Activated CD4-positive, alpha-beta T cell treated with anti-CD3 and anti-CD28 coated beads, Interleukin-10, Interleukin-2, amounts not matched to agents 100 ng/mL and 50 ng/mL, durations not matched to agents 16 hours and 8 hours (primary cell): Measurements from ENCODE around the gene SSBP3.

Experiments
- DNase-seq: peaks from one replicate; pipeline ENCODE4 v3.0.0-alpha.2; 2020

Gene SSBP3

DNA sequence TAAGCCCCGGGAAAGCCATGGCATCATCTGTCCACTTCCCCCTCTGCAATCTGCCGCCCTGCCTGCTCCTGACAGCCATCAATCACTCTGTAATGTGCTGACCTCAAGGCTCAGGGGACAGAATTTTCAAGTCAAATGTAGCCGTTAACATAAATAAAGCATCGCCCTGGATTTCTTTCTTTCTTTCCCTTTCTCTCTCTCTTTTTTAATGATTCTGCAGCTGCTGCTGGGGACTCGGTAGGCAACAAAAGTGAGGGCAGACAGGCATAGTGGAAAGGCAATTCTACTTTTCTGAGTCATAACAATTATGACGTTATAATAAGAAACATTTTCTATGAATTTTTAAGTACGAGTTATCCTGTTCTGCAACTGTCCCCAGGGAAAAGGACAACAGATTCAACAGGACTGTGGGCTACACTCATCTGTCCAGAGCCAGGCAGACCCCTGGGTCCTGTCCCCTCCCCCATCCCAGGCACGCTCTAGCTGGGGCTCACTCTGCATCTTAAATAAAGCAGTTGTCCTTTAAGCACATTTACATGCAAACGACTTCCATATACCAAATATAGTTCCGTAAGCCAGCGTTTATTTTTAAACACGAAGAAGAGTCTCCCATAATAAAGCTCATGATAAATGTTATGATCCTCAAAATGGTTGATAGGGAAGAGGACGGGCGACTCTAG, 78.7 kb downstream of the SSBP3 start:
- DNase-seq: no peak

DNA sequence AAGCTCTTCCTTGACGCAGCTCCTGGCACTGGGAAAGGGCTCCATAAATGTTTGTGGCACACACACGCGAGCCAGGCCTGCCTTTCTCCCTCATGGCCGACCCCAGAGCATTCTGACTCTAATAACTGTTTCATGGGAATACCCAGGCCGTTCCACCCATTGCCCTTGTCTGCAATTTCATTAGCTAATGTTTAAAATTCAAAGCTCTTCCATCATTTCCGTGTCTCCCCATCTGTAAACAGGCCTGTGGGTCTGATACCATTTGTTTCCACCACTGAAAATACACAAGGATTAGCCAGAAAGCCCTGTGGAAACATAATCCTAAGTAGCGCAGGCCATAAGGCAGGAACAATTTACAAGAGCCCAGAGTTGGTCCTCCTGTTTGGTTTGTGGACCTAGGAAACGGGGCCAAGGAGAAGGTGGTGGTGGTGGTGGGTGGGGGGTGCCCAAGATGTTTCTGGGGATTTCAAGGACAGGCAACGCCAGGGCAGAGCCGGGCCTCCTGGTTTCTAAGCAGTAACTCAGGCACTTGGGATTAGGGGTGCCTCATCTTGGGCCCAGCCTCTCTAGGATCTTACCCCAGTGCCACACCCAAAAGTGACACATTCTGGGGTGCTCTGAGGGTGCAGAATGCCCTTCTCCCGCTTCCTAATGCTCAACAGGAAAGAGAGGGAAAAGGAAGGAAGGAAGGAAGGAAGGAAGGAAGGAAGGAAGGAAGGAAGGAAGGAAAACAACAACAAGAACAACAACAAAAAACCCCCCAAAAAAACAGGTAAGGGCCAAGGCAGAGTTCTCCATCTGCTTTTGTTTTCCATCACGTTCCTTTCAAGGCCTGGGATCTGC, 79.4 kb downstream of the SSBP3 start:
- DNase-seq: no peak

DNA sequence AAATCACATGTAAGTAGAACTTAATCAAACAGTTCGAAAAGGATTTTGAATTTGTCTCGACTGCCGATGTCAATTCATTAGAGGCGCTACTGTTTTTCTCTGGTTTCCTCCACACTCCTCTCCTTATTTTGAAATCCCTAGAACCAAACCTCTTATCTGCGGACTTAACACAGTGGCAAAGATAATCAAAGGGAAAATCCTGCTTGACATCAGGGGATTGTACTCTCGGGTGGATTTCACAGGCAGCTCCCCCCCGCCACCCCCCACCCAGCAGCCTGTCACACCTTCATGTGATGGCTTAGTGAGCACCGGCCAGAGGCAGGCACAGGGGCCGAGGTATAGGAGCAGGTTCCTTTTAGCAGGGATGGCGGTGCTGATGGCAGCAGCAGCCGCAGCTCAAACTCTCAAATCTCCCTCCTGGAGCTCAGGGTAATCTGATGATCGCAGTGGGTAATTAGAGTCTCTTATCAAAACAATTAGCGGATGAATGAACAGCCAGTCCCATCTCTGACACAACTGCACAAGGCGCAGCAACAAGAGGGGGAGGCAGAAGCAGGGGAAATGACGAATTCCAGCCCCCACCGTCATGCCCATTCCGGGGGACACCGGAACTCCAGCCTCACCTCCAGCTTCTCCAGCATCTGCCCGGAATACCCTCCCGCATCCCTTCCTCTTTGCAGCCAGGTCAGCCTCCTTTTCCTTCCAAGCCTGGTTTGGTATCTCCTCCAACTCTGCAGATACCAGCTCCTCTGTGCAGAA, 80.3 kb downstream of the SSBP3 start:
- DNase-seq: no peak

DNA sequence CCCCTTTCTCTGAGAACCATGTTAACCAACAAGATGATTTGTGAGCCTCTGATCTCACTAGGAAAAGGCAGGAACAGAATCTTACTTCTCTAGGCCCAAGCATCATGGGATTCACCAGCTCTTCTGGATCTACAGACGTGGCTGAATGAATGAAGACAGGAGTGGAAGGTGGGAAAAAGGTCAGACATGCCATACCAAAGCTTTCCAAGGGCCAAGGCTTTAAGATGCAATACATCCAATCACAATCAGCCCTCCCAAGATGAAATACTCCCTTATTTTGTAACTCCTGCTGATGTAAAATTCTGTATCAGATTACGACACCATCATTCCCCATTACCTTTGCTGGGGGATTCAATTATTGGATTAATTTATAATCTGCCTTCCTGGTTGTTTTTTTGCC, 80.9 kb downstream of the SSBP3 start:
- DNase-seq: no peak

DNA sequence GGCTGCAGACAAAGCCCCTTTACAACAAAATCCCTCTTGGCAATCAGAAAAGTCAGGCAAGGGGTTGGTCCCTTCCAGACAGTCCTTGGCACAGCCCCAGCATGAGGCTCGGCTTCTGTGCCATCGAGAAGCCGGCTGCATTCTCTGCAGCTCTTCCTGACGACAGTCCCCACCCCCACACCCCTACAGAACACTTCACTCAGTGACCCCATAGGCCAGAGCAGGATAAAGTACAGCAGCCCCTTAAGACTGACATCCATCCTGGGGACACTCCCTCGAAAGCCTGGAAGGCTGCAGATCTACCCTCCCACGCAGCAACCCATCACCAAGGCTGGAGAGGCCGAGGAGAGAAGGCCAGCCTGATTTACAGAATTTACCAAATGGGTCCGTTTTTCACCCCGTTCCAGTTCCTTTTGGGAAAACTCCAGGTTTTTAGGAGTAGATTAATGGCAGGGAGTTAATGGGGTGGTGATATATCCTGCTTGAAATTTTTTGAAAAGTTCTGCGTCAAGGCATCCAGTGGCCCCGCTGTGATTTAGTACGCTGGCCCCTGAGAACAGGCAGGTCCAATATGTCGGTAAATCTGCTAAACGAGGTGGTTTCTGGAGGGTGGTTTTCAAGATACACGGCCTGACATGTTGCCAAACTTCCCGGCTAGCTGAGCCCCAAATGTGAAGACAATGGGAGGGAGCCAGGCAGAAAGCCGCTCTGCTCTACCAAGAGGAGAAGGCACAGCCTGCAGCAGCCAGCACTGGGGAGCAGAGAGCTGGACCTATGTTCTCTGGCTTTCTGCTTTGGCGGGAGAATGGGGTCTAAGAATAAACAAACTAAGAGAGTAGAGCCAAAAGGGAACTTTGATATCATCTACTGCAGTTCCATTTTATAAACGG, 81.7 kb downstream of the SSBP3 start:
- no peak for DNase-seq

DNA sequence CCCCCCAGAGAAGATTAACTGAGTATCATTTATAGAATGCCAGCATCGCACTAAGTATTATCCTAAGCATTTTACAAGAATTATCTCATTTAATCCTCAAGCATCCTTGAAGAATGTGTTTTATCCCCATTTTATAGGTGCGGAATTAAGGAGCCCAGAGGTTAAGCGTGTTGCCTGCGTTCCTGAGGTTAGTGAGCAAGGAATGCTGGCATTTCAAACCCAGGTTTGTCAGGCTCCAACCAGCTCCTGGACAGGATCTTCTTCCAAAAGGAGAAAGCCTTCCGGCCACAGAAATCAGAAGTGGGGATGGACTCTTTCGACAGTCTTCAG, 82.3 kb downstream of the SSBP3 start:
- DNase-seq: no peak

DNA sequence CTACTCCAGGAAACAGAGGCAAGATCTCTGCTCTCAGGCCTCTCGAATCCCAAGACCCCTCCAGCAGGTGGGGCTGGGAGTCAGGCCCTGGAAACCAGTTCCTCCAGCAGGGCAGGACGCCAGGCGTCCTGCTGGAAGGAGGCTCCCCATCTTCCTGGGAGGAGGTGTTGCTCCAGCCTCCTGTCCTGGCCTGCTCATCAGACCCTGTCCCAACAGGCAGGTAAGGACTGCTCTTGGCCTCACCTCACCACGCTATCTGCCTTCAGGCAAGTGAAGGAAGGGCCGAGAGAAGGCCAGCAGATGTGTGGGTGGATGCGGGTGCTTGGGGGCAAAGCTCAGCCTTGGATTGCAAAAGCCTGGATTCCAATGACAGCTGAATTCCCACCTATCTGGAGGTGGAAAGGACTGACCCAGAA, 82.9 kb downstream of the SSBP3 start:
- DNase-seq: no peak

DNA sequence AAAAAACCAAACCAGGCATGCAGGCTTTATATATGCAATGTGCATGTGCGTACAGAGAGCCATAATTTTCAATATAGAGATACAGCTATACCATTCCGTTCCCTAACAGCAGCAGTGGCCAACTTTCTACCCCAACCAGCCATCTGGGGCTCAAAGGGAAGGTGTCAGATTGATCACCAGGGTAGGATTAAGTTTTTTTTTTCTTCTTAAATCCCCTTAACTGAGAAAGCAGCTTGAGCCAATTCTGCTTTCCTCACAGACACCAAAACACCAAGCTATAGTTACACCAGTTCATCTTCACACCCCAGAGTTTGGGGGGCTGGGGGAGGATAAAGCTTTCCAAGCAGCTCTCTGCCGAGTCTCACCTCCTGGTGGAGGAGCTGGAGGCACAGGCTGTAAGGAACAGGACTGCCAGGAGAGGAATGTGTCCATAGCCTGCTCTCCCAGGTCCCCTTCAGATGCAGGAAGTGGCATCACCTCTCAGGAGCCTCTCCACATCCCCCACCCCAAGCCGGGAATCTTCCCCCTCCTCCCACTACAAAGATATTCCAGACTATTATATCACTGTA, 87.9 kb downstream of the SSBP3 start:
- no peak for DNase-seq

DNA sequence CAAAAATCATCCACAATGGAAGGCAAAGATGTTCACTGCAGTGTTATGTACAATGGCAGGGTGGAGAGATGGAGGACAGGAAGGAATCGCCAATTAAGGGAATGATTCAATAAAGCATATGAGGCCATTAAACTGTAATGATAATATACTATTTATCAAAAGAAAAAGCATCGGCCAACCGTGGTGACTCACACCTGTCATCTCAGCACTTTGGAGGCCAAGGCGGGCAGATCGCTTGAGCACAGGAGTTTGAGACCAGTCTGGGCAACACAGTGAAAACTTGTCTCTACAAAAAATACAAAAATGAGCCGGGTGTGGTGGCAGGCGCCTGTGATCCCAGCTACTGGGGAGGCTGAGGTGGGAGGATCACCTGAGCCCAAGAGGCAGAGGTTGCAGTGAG, 89.1 kb downstream of the SSBP3 start:
- no peak for DNase-seq

DNA sequence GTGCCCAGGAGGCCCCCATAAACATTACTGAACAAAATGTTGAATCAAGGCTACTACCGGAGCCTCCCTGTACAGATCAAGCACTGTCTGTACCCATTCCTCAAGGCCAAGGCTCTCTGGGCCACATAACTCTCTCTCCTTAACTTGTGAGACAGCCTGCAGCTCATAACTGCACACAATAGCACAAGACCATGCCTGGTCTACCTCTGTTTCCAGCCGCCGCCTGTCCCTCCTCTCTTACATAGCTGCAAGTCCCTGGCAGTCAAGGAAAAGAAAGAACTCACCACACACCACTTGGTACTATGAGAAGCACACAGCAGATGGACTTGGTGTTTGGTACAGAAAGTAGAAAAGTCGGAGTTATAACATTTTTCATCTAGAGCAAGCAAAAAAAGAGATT, 91.1 kb downstream of the SSBP3 start:
- no peak for DNase-seq

DNA sequence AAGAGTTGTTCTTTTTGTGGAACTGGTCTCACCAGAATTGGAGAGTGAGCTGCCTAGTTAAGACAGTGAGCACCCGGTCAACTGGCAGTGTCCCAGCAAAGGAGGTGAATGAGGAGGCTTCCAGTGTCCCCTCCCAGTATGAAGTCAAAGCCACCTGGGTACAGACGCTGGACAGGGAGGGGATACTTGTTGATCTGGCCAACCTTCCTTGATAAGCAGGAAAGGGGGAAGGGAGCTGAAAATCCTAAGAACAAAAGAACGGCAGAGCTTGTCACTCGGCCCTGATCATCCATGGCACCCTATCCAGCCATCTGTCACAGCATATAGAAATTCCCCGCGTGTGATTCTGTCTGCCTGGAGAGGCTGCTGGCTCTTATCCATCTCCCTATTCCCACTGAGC, 91.5 kb downstream of the SSBP3 start:
- DNase-seq: no peak

DNA sequence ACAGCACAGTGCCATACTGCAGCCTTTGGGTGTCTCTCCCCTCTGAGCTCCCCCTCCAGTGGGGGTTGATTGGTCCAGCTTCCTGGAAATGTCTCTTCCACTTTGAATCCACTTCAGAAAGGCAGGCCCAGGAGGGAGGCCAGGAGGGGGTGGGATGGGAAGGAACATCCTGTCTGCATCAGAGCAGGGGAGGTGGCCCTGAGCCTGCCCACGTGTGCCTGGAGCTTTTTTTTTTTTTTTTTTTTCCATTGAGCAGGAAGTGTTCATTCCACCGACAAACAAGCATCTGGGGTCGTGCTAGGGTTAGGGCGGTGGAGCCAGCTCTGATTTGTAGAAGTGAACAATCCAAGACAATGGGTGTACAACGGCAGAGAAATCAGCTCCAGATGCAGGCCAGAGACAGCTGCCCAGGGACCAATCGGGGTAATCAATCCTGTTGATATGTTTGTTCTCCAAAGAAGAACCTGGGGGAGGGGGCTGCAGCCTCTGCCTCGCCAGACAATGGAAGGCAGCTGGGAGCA, 93.3 kb downstream of the SSBP3 start:
- no peak for DNase-seq

DNA sequence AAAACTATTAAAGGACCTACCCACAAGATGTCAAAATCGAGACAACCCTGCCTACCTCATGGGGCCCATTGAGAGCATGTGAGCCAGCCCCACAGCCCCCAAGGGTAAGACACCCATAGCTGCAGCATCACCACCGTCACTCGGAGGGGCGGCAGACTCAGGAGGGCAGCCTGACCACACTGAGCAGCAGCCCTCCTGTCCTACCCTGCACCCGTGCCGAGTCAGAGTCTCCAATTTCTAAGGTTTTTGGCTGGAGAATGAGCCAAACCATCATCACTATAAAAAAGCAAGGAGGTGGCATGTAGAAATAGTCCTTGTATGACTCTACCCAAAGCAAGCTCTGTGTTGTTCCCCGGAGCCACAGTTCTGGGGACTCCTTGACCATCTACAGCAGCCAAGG, 94.7 kb downstream of the SSBP3 start:
- no peak for DNase-seq

DNA sequence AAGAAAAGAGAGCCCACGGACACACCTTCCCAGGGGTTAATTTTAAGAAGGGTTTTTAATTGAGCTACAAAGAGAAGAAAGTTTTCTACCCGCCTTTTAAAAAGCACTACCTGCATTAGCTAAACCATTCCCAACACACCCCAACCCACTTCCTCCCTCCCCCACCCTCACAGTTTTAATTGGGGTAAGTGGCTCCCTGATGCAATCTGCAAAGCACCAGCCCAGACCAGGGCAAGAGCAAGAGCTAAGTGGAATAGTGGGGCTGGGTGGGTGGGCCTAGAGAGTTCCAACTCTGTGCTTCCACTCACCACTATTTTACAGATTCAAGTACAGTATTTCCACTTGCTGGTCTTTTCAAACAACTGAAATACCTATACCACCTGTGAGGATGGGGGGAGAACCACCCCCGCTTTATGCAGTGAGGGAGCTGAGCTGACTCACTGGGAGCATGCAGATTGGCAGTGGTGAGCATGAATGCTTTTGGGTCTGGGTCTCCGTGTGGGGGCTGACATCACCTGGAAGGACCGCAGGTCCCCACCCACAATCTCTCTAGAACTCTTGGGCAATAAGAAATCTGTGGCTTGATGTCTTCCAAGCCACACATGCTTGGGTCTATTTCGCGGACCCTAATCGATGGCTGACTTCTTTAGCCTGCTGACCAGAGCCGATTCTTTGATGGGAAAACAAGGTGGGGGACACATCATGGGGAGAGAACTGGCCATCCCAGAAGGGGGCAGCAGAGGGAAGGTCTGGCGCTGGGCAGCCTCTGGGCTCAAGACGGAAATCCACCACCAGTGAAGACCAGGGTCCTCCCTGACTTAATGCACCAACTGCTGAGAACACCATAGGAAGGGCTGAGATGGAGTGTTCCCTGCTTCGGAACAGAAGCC, 95.5 kb downstream of the SSBP3 start:
- DNase-seq: no peak

DNA sequence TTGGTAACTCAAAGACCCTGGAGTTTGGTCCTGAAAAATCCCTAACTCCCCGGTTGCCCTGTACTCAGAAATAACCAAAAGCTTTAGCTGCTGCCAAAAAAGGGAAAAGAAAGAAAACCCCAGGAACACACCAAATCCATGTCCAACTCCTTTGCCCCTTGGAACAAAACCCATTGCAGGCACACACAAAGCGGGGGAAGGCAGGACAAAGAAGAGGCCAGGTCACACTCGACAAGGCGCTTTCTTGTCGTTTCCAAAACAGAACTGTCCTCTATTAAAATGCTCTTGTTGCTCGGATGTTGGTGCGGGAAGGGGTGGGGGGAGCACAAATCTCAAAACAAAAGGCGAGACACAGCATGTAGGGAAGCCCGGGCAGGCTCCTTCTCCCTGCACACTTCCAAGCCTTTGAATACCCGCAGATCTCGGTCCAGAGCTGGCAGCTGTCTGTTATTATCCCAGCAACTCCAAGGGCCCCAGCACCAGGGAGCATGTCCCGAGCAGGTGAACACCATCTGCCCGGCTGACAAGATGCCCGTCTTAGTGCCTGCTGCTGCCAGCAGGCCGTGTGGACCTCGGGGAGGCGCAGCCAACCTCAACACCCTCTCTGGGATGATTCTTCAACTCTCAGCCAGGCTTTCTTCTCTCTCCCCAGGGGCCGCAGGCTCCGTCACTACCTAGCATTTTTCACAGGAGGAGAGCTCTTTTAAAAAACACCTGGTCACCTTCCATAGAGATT, 96.4 kb downstream of the SSBP3 start:
- no peak for DNase-seq

DNA sequence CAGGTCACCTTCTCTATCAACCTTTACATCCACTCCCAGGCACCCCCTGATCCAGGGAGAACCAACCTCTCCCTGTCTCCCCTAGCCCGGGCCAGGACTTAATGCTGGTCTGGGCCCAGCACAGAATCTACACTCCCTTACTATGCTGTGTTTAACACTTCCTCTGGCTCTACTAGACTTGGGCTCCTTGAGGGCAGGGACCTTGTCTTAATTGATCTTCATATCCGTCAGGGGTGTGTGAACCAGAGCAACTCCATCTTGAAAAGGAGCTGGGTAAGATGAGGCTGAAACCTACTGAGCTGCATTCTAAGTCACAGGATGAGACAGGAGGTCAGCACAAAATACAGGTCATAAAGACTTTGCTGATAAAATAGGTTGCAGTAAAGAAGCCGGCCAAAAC, 98.9 kb downstream of the SSBP3 start:
- DNase-seq: no peak

DNA sequence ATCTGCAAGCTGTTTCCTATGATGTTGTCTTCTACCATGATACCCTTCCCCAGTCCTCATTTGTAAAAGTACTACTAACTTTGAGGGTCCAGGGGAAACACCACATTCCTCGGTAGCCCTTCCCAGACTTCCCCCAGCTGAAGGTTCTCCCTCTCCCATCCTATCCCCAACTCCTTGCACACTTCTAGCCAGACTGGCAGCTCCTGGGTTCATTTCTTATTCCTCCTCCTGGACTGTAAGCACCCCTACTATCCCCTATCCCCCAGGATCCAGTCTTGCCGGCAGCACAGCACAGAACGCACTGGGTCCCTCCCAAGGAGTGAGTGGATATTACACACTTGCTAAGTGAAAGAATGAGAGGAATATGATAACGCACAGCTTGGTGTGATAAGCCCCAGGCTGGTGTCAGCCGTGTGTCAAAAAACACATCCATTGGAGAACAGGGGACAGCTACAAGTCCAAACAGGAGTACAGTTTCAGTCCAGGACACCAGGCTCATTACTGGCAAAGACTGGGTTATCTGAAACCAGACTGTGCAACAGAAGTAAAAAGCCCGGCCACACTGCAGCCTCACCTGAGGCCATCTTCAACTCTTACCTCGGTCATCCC, 100.2 kb downstream of the SSBP3 start:
- DNase-seq: no peak

DNA sequence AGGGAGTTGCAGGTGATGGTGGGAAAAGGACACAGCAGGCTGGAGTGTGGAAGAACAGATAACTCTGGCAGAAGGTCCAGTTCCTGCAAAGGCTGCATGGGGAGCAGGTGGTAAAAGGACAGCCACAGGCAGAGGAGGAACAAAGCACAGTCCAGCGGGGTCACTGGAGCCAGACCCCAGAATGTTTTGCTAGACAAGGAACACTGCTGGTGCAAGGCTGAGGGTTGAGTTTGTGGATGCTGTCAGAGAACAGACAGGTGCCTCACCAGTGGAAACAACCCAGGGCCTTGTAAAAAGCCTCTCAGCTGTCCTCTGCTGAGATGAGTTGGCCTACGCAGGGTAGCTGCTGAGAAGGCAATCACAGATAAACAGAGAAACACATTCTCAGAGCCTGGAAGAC, 101.7 kb downstream of the SSBP3 start:
- no peak for DNase-seq

DNA sequence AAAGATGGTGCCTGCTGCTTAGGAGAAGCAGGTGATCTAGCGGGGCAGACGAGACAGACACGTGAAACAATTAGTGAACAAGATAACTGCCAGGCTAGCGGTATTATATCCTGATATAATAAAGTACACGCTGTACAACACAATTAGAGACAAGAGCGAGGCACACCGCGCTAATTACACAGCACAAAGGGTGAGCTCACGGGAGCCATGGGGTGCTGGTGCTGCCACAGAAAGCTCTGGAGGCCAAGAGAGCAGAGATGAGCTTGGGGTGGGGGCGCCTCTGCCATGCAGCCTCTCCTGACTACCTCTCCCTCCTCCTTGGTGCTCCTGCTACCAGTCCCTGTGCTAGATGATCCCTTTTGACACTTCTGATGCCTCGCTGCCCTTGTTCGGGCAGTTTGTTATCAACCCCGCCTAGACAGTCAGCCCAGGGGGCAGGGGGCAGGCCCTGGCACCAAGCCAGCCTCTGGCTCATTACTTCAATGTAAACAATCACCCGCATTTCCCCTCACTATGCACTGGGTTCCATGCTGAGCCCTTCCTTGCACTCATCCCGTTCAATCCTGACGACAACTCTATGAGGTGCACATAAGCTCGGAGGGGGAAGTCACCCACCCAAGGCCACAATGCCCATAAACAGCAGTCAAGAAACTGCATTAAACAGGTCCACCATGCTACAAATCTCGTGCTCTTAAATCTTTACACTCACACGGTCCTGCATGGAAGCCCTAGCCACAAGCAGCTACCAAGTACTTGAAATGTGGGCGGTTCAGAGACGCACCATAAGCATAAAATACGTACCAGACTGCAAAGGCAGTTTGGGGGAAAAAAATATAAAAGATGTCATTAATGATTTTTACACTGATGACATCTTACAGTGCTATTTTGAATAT, 103.0 kb downstream of the SSBP3 start:
- DNase-seq: no peak
